Upper lobe of right lung (tissue), 1 donor: Measurements from ENCODE around the gene TLR3. TPM values are rescaled to one million over a fixed set of nuclear protein-coding genes. Genes with fewer than 3 reads are reported as not detected.

Experiments
- ATAC-seq: fragments of 200-7000 bp; cut with Tn5 transposase; one replicate; pipeline ENCODE4 v1.9.1; 2020; ENCODE audit warnings: mild to moderate bottlenecking, moderate library complexity
- DNase-seq: peaks from one replicate; pipeline ENCODE4 v3.0.0-alpha.2; 2020
- H3K27ac ChIP-seq: fragments of 200-600 bp; one replicate; pipeline ENCODE4 v1.8.0; 2022
- H3K27me3 ChIP-seq: fragments of 200-600 bp; one replicate; pipeline ENCODE4 v1.8.0; 2022; ENCODE audit warnings: mild to moderate bottlenecking
- H3K36me3 ChIP-seq: fragments of 200-600 bp; one replicate; pipeline ENCODE4 v1.8.0; 2022
- H3K4me1 ChIP-seq: fragments of 200-600 bp; one replicate; pipeline ENCODE4 v1.8.0; 2022
- H3K4me3 ChIP-seq: fragments of 200-600 bp; one replicate; pipeline ENCODE4 v1.8.0; 2022; ENCODE audit warnings: mild to moderate bottlenecking
- H3K9me3 ChIP-seq: fragments of 200-600 bp; one replicate; pipeline ENCODE4 v1.8.0; 2022
- intact Hi-C: fragments of 100-400 bp; cut with DNase I; formaldehyde crosslinking; loops from one replicate; pipeline ENCODE4 v1.11.0; 2022
- total RNA-seq: library from RNA; stranded (reverse); fragmentation: NEBNext Ultra II Directional; extraction: Animal tissue kit (Norgen Biotek cat#: 25700); gene quantifications from one replicate; pipeline ENCODE4 v1.2.1, GENCODE V29; 2021
- TF ChIP-seq, protein P1 (sequence below): fragments of 200-600 bp; IDR thresholded peaks from one replicate; pipeline ENCODE4 v1.8.0; 2022; ENCODE audit warnings: antibody characterized with exemption
- donor health status: DM: no; HTN: yes; CAD: no; lungs with severe emphysema.

TLR3 gene
- total RNA-seq, 1 donor from 2014 or later = 28.5 TPM

- DNase-seq = no peak
- Histone ChIP-seq H3K9me3 (no peaks in the 10 kb centered on the region), H3K27me3 (peaks cover 19% of the 10 kb centered on the region), H3K4me1 (peaks cover 8% of the 10 kb centered on the region), H3K4me3 (no peak overlapping the region), H3K27ac (no peak overlapping the region), H3K36me3 (no peaks in the 10 kb centered on the region)
- intact Hi-C loops = no loop called here
- TF ChIP-seq, protein P1, sequence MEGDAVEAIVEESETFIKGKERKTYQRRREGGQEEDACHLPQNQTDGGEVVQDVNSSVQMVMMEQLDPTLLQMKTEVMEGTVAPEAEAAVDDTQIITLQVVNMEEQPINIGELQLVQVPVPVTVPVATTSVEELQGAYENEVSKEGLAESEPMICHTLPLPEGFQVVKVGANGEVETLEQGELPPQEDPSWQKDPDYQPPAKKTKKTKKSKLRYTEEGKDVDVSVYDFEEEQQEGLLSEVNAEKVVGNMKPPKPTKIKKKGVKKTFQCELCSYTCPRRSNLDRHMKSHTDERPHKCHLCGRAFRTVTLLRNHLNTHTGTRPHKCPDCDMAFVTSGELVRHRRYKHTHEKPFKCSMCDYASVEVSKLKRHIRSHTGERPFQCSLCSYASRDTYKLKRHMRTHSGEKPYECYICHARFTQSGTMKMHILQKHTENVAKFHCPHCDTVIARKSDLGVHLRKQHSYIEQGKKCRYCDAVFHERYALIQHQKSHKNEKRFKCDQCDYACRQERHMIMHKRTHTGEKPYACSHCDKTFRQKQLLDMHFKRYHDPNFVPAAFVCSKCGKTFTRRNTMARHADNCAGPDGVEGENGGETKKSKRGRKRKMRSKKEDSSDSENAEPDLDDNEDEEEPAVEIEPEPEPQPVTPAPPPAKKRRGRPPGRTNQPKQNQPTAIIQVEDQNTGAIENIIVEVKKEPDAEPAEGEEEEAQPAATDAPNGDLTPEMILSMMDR = no peak
- no peak for ATAC-seq
Observed at GRCh38 chr4:186102931-186103330, 34.0 kb downstream of the TLR3 start.

DNA sequence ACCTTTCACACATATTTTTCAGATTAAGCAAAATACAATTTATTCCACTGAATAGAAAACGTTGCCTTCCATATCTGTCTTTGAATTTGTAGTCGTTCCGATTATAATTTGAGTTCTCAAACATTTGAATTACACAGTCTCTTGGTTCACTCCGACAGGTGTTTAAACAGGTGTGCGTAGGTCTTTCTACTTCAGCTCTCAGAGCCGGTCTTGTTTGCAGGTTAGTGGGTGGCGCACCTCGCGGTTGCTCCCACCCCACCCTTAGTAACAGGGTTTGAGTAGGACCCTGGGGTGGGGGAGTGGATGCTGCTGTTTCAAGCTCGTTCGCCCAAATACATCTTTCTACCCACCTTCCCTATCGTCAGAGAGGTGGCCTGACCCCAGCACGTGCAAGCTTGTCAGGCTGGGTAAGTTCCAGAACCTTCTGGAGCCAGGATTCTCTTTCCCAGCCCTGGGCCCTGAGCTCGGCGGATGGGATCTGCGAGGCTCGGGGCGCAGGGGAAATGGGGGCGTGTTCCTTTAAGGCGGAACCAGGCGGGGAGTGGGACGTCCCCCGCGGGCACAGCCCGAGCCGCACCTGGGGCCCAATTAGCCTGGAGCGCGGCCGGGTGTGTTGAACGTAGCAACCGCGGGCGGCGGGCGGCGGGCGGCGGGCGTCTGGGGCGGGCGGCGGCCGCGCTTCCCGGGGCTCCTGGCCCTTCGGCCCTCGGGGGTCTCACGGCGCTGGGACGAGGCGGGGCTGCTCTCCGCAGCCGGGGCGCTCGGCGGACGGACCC, 35.3 kb downstream of the TLR3 start, which contains the start of gene FAM149A:
FAM149A (plus strand) TSS at position 591 of the 776 bp plus-strand sequence.
- DNase-seq (peak; percentile 89), ATAC-seq (peak; percentile 93)
- intact Hi-C loops = no loop called here
- no peaks in the 10 kb centered on the region for H3K9me3 ChIP-seq
- no peaks in the 10 kb centered on the region for H3K36me3 ChIP-seq
- H3K4me3 ChIP-seq = peak within 1 kb of the TSS; percentile 60
- H3K27ac ChIP-seq = peak within 1 kb of the TSS; percentile 24
- TF ChIP-seq, protein P1 = no peak
- H3K27me3 ChIP-seq = peaks cover 19% of the 10 kb centered on the region
- peaks cover 8% of the 10 kb centered on the region for H3K4me1 ChIP-seq

GRCh38 chr4:186104890-186105646, 36.1 kb downstream of the TLR3 start:
- Histone ChIP-seq H3K27ac (peak overlapping the region; percentile 24), H3K27me3 (peaks cover 19% of the 10 kb centered on the region), H3K4me1 (peaks cover 8% of the 10 kb centered on the region), H3K9me3 (no peaks in the 10 kb centered on the region), H3K36me3 (no peaks in the 10 kb centered on the region), H3K4me3 (peak overlapping the region; percentile 60)
- TF ChIP-seq, protein P1 = no peak
- peak; percentile 63 for ATAC-seq
- DNase-seq = peak; percentile 72
- intact Hi-C loops = no loop called here

DNA sequence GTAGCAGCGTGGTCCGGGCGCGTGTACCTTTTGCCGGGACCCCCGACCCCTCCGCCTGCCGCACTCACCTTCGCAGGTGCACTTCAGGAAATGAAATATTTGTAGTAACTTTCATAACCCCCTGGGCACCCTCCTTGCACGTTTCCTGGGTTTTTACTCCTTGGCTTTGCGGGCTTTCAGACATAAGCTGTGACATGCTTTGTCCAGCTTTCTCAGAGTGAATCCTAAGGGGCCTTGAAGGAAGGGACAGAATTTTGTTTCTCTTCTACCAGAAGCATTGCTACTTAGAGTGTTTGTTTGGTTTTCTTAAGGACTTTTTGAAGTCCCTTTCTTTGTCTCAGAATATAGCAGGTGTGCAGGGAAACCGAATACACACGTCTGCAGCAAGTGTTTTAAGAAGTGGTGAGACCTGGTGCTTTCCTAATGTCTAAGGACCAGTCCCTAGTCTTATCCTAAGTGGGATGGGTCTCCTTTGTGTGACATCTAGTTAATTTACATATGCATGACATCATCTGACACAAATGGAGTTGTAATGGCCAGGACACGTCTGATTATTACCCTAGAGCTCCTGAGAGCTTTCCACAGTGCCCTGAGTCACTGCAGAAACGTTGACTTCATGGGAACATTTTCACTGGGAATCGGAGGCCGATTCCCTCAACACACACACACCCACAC, 36.8 kb downstream of the TLR3 start:
- H3K4me3 ChIP-seq = peak overlapping the region; percentile 60
- TF ChIP-seq, protein P1 = no peak
- H3K27me3 ChIP-seq = peaks cover 19% of the 10 kb centered on the region
- intact Hi-C loops = no loop called here
- no peaks in the 10 kb centered on the region for H3K9me3 ChIP-seq
- peaks cover 8% of the 10 kb centered on the region for H3K4me1 ChIP-seq
- H3K36me3 ChIP-seq = no peaks in the 10 kb centered on the region
- peak; percentile 41 for ATAC-seq
- peak overlapping the region; percentile 24 for H3K27ac ChIP-seq
- DNase-seq = no peak

DNA sequence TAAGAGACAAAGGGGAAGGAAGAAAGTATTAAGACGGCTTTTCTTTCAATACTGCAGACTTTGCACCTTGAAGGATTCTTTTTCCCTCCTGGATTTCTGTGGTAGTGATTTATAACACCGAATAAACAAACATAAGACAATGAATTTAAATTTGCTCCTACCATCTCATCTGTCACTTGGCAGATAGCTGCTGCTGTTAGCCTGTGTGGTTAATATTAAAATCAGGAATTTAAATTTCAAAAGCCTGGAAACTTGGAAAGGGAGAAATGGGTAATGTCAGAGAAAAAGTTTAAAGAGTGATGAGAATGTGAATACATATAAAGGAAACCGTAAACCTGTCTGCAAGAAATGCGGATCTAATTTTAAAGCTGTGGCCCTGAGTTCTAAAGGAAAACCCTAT, 39.0 kb downstream of the TLR3 start:
- H3K9me3 ChIP-seq = no peaks in the 10 kb centered on the region
- DNase-seq (no peak), ATAC-seq (no peak)
- H3K36me3 ChIP-seq = no peaks in the 10 kb centered on the region
- H3K4me3 ChIP-seq = no peak overlapping the region
- TF ChIP-seq, protein P1 = no peak
- peaks cover 19% of the 10 kb centered on the region for H3K27me3 ChIP-seq
- H3K4me1 ChIP-seq = peaks cover 8% of the 10 kb centered on the region
- intact Hi-C loops = no loop called here
- no peak overlapping the region for H3K27ac ChIP-seq
